A673 (cell line): ENCODE data around the gene FOS.
"Not testable (repeated sequence)": the region's sequence is repeated elsewhere in the genome, so short reads cannot be mapped to it uniquely, and the experiment has no call there.

Experiments used
- CTCF ChIP-seq: fragments of 300-800, 200-600 bp; sonication (generic); conservative IDR thresholded peaks from 2 replicates; pipeline ENCODE4 v1.5.1; 2017; ENCODE audit warnings: low read depth, mild to moderate bottlenecking, antibody characterized with exemption, low read length, moderate library complexity, mixed read lengths
- EZH2 ChIP-seq: fragments of 200-600 bp; sonication (generic); IDR thresholded peaks from 2 replicates; pipeline ENCODE4 v1.6.1; 2017; ENCODE audit warnings: borderline replicate concordance, low read depth, mild to moderate bottlenecking, mixed read lengths, antibody characterized with exemption, low read length; ENCODE audit not compliant: poor library complexity, severe bottlenecking

- not testable (repeated sequence) for TF ChIP-seq CTCF, EZH2
Observed at GRCh38 chr14:75235198-75235597, 43.4 kb upstream of the FOS start.
